Transverse colon (tissue), 4 donors: ENCODE measurements around the gene ALPK1. TPM values are rescaled to one million over a fixed set of nuclear protein-coding genes. Genes with fewer than 3 reads are reported as not detected.

ENCODE experiments used
- DNase-seq: peaks from one replicate; pipeline ENCODE4 v3.0.0-alpha.2; 2019
- H3K27ac ChIP-seq, 4 donors: fragments of 200-600 bp; sonication (generic); 2 replicates each; pipeline ENCODE4 v1.5.1; 2016 to 2018; ENCODE audit warnings: inconsistent platforms in 4 of 4
- H3K27me3 ChIP-seq: fragments of 200-600 bp; sonication (generic); 2 replicates; pipeline ENCODE4 v1.5.1; 2017; ENCODE audit warnings: inconsistent platforms
- H3K36me3 ChIP-seq, 4 donors: fragments of 200-600 bp; sonication (generic); 2 replicates each; pipeline ENCODE4 v1.5.1; 2017 to 2019; ENCODE audit warnings: inconsistent platforms in 4 of 4
- H3K4me1 ChIP-seq, 4 donors: fragments of 200-600 bp; sonication (generic); 2 replicates each; pipeline ENCODE4 v1.5.1; 2017 to 2020; ENCODE audit warnings: inconsistent platforms in 4 of 4
- H3K4me3 ChIP-seq, 4 donors: fragments of 200-600 bp; sonication (generic); 1 replicate in 1 of 4; 2 replicates in 3 of 4; pipeline versions ENCODE4 v1.5.1 to v1.6.1; 2017 to 2019; ENCODE audit warnings: inconsistent platforms in 4 of 4
- H3K9me3 ChIP-seq, 2 donors: fragments of 200-600 bp; sonication (generic); 2 replicates each; pipeline ENCODE4 v1.5.1; 2017 to 2019; ENCODE audit warnings: inconsistent platforms in 2 of 2
- EP300 ChIP-seq: sonication (generic); formaldehyde crosslinking; IDR thresholded peaks from one replicate; pipeline ENCODE4 v1.6.1; 2017; ENCODE audit warnings: antibody characterized with exemption, low read depth
- POLR2A ChIP-seq: fragments of 450-650 bp; IDR thresholded peaks from one replicate; pipeline ENCODE4 v1.6.1; 2016; ENCODE audit warnings: antibody characterized with exemption, mild to moderate bottlenecking, moderate library complexity
- POLR2AphosphoS5 ChIP-seq, 3 donors: sonication (generic); formaldehyde crosslinking; IDR thresholded peaks; one replicate each; pipeline ENCODE4 v1.6.1; 2016; ENCODE audit warnings: antibody characterized with exemption in 3 of 3
- WGBS, 2 donors: methylation state at CpG; one replicate each; pipeline ENCODE4 v1.1.5; 2018; ENCODE audit warnings: low coverage in 1 of 2; 5-methylcytosine and 5-hydroxymethylcytosine counted together
- in situ Hi-C, 4 donors: fragments of 200-750 bp; cut with MboI; loops; one replicate each; pipeline versions ENCODE4 v1.15.0 to v1.15.1; 2017; ENCODE audit warnings: low sequenced_read_pairs in 3 of 4, low pct_ligation_motif_present in 1 of 4, low pct_unique_long_range_greater_than_20kb in 1 of 4
- intact Hi-C: fragments of 100-400 bp; cut with DNase I; formaldehyde crosslinking; loops from one replicate; pipeline ENCODE4 v1.15.1; 2023; ENCODE audit warnings: low total_unique reads
- total RNA-seq, 4 donors: library from RNA; depleted of rRNA; stranded (reverse); fragments of >200 nt; gene quantifications; one replicate each; pipeline ENCODE4 v1.1.0, GENCODE V29; 2016
- TF ChIP-seq, protein P1 (sequence below), 5 experiments: fragments of 200-600 bp in 3 of 5; fragments of 450-650 bp in 2 of 5; sonication (generic) in 3 of 5; IDR thresholded peaks; 1 replicate in 2 of 5; 2 replicates in 3 of 5; pipeline ENCODE4 v1.5.1; 2016 to 2017; ENCODE audit warnings: antibody characterized with exemption in 5 of 5, inconsistent platforms in 3 of 5, mild to moderate bottlenecking in 2 of 5, moderate library complexity in 1 of 5

ALPK1 gene
- total RNA-seq, 4 donors from 2014 or later = 15.5 to 45.1 (median 27.4) TPM

DNA sequence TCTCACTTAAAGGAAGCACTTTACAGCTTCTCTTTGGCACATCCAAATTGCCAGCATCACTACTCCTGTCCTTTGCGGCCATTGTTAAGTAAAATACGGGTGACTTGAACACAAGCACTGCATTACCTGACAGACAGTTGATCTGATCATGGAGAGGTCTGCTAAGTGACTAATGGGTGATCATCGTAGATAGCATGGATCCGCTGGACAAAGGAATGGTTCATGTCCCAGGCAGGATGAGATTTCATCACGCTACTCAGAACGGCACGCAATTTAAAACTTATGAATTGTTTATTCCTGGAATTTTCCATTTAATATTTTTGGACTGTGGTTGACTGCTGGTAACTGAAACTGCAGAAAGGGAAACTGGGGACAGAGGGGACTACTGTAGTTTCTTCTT is 124.7 kb downstream of the ALPK1 start:
- Histone ChIP-seq H3K27me3 (no peaks in the 10 kb centered on the region), H3K36me3 (peaks cover 0 to 6% (median 0%) of the 10 kb centered on the region in 4 donors), H3K4me1 (no peaks in the 10 kb centered on the region), H3K4me3 (no peak overlapping the region), H3K9me3 (no peaks in the 10 kb centered on the region), H3K27ac (no peak overlapping the region)
- no peak for DNase-seq
- in situ Hi-C loops = no loop called here
- TF ChIP-seq POLR2A = no peak
- TF ChIP-seq POLR2AphosphoS5 (IDR thresholded peaks at IDR 0.05) = no peak
- TF ChIP-seq, protein P1, sequence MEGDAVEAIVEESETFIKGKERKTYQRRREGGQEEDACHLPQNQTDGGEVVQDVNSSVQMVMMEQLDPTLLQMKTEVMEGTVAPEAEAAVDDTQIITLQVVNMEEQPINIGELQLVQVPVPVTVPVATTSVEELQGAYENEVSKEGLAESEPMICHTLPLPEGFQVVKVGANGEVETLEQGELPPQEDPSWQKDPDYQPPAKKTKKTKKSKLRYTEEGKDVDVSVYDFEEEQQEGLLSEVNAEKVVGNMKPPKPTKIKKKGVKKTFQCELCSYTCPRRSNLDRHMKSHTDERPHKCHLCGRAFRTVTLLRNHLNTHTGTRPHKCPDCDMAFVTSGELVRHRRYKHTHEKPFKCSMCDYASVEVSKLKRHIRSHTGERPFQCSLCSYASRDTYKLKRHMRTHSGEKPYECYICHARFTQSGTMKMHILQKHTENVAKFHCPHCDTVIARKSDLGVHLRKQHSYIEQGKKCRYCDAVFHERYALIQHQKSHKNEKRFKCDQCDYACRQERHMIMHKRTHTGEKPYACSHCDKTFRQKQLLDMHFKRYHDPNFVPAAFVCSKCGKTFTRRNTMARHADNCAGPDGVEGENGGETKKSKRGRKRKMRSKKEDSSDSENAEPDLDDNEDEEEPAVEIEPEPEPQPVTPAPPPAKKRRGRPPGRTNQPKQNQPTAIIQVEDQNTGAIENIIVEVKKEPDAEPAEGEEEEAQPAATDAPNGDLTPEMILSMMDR (IDR thresholded peaks at IDR 0.05) = no peak
- TF ChIP-seq EP300 = no peak
- intact Hi-C loops = no loop called here
- WGBS, 2 donors = 74 to 95% methylated on average over 5 to 7 of the region's 7 CpGs

DNA sequence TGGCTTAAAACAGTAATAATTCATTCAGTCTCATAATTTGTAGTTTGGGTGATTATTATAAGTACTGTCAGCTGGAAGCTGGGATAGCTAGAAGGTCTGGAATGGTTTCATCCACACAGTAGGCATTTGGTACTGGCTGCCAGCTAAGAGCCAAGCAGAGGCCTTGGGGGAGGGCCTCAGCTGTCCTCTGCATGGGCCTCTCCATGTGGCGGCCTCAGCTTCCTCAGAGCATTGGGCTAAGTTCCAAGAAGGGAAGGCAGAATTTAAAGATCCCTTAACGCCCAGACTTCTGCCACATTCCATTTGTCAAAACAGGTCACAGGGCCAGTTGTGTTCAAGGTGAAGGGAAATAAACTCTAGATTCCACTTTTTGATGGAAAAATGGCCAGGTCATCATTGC is 125.5 kb downstream of the ALPK1 start:
- Histone ChIP-seq H3K36me3 (peaks cover 0 to 6% (median 0%) of the 10 kb centered on the region in 4 donors), H3K27me3 (no peaks in the 10 kb centered on the region), H3K4me1 (no peaks in the 10 kb centered on the region), H3K9me3 (no peaks in the 10 kb centered on the region), H3K4me3 (no peak overlapping the region), H3K27ac (no peak overlapping the region)
- intact Hi-C loops = no loop called here
- DNase-seq = no peak
- WGBS, 2 donors = 84% methylated on average over 2 of the region's 2 CpGs; no CpG with 5 or more reads in 1 of the 2 donors
- in situ Hi-C loops = no loop called here
- TF ChIP-seq POLR2AphosphoS5 (IDR thresholded peaks at IDR 0.05) = no peak
- no peak for TF ChIP-seq POLR2A
- TF ChIP-seq, protein P1 (IDR thresholded peaks at IDR 0.05) = no peak
- no peak for TF ChIP-seq EP300

DNA sequence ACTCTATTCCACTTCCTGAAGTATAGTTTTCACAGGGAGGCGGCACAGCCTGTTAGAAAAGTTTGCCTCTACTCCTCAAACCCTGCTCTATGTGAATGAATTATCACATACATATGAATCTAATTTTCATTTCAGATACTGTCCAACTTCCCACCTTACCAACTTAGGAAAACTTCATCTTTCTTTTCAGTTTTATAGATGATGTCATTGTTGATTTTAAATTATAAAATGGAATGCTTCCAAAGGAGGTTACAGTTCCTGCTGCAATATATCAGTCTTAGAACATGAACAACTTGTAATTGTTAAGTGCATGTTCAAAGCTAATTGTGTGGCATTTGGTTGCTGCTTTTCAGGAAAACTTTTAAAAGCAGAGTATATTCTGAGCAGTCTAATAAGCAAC is 126.4 kb downstream of the ALPK1 start:
- Histone ChIP-seq H3K36me3 (peaks cover 0 to 8% (median 0%) of the 10 kb centered on the region in 4 donors), H3K27me3 (no peaks in the 10 kb centered on the region), H3K9me3 (no peaks in the 10 kb centered on the region), H3K4me3 (no peak overlapping the region), H3K27ac (no peak overlapping the region), H3K4me1 (no peaks in the 10 kb centered on the region)
- in situ Hi-C loops = no loop called here
- WGBS, 2 donors = 75 to 96% methylated on average over 1 of the region's 1 CpG
- TF ChIP-seq EP300 (no peak), POLR2AphosphoS5 (IDR thresholded peaks at IDR 0.05) (no peak), POLR2A (no peak)
- TF ChIP-seq, protein P1 (IDR thresholded peaks at IDR 0.05) = no peak
- intact Hi-C loops = no loop called here
- no peak for DNase-seq

DNA sequence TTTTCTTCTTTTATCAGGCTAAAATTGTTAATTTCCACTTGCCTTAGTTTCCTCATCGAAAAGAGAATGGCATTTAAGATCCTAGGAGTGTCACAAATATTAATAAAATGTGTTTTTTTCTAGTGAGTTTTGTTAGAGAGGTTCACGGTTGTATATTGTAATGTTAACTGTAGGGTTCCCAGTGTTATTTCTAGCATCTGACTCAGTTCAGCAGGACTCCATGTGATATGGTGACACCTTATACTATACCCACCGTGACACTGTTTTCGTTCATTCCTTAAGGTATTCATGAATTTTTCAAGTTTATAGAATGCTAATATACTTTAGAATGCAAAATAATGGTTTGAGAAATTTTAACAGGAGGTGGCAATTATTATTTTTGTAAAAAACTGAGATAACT is 128.7 kb downstream of the ALPK1 start:
- H3K36me3 ChIP-seq = peaks cover 0 to 17% (median 0%) of the 10 kb centered on the region in 4 donors
- in situ Hi-C loops = no loop called here
- TF ChIP-seq, protein P1 (IDR thresholded peaks at IDR 0.05) = no peak
- TF ChIP-seq EP300 = no peak
- TF ChIP-seq POLR2AphosphoS5 (IDR thresholded peaks at IDR 0.05) = no peak
- TF ChIP-seq POLR2A = no peak
- H3K27me3 ChIP-seq = no peaks in the 10 kb centered on the region
- WGBS, 2 donors = 88 to 93% methylated on average over 4 of the region's 4 CpGs
- no peak overlapping the region for H3K27ac ChIP-seq
- no peak overlapping the region for H3K4me3 ChIP-seq
- intact Hi-C loops = no loop called here
- H3K4me1 ChIP-seq = no peaks in the 10 kb centered on the region
- no peak for DNase-seq
- no peaks in the 10 kb centered on the region for H3K9me3 ChIP-seq
